HEK293 (cell line): Measurements from ENCODE around the gene CDK5R1.

Experiments used
- CTCF ChIA-PET: fragments of 350-600 bp; formaldehyde crosslinking; extraction: SDS; loops from one replicate; lab custom pipeline; 2021; ENCODE audit warnings: antibody characterized with exemption; lab: Yijun Ruan, JAX
- POLR2A ChIA-PET: fragments of 300-600 bp; formaldehyde crosslinking; extraction: SDS; loops from one replicate; lab custom pipeline; 2020; ENCODE audit warnings: antibody characterized with exemption, inconsistent platforms; lab: Yijun Ruan, JAX
- H3K27ac ChIP-seq: fragments of 200-500 bp; sonication (Bioruptor generic); 2 replicates; pipeline ENCODE4 v1.5.1; 2014; ENCODE audit warnings: low read depth, low read length, control low read depth, inconsistent platforms; ENCODE audit errors: extremely low read depth
- H3K36me3 ChIP-seq, 2 experiments: fragments of 200-500 bp in 1 of 2; sonication (Bioruptor generic) in 1 of 2; 1 replicate in 1 of 2; 2 replicates in 1 of 2; pipeline ENCODE4 v1.5.1; 2014 to 2017; ENCODE audit warnings: inconsistent platforms in 2 of 2, low read length in 2 of 2; ENCODE audit not compliant: control insufficient read depth in 2 of 2, insufficient read depth in 1 of 2
- H3K4me1 ChIP-seq: fragments of 200-500 bp; sonication (Bioruptor generic); 2 replicates; pipeline ENCODE4 v1.5.1; 2014; ENCODE audit warnings: mild to moderate bottlenecking, low read length, inconsistent platforms; ENCODE audit not compliant: control insufficient read depth, insufficient read depth
- H3K4me3 ChIP-seq: 2 replicates; pipeline ENCODE4 v1.5.1; 2011; ENCODE audit warnings: low read depth, mild to moderate bottlenecking, control low read depth, low read length, moderate library complexity
- H3K9me3 ChIP-seq: fragments of 200-500 bp; sonication (Bioruptor generic); 2 replicates; pipeline ENCODE4 v1.5.1; 2014; ENCODE audit warnings: low read depth, low read length, inconsistent platforms; ENCODE audit not compliant: control insufficient read depth, insufficient read depth
- ATF2 ChIP-seq: fragments of 450-650 bp; formaldehyde crosslinking; IDR thresholded peaks from 2 replicates; pipeline ENCODE4 v1.5.1; 2016; ENCODE audit warnings: missing biosample characterization, missing genetic modification characterization, low read depth
- EGR2 ChIP-seq: fragments of 450-650 bp; formaldehyde crosslinking; IDR thresholded peaks from 2 replicates; pipeline ENCODE4 v1.5.1; 2016; ENCODE audit warnings: low read depth, missing biosample characterization, missing genetic modification characterization
- GFI1B ChIP-seq: fragments of 450-650 bp; formaldehyde crosslinking; IDR thresholded peaks from 2 replicates; pipeline ENCODE4 v1.5.1; 2016; ENCODE audit warnings: missing biosample characterization, missing genetic modification characterization
- GLI4 ChIP-seq: fragments of 450-650 bp; formaldehyde crosslinking; IDR thresholded peaks from 2 replicates; pipeline ENCODE4 v1.5.1; 2016; ENCODE audit warnings: missing biosample characterization, missing genetic modification characterization
- GLIS1 ChIP-seq: fragments of 450-650 bp; formaldehyde crosslinking; IDR thresholded peaks from 2 replicates; pipeline ENCODE4 v1.5.1; 2016; ENCODE audit warnings: missing biosample characterization, missing genetic modification characterization
- KLF1 ChIP-seq: fragments of 450-650 bp; formaldehyde crosslinking; IDR thresholded peaks from 2 replicates; pipeline ENCODE4 v1.5.1; 2016; ENCODE audit warnings: missing biosample characterization, missing genetic modification characterization
- KLF9 ChIP-seq: fragments of 450-650 bp; formaldehyde crosslinking; IDR thresholded peaks from 2 replicates; pipeline ENCODE4 v1.5.1; 2016; ENCODE audit warnings: missing biosample characterization, missing genetic modification characterization, low read depth
- SCRT1 ChIP-seq: fragments of 450-650 bp; formaldehyde crosslinking; IDR thresholded peaks from 2 replicates; pipeline ENCODE4 v1.5.1; 2016; ENCODE audit warnings: missing biosample characterization, missing genetic modification characterization, borderline replicate concordance
- ZBTB1 ChIP-seq: fragments of 450-650 bp; formaldehyde crosslinking; IDR thresholded peaks from 2 replicates; pipeline ENCODE4 v1.5.1; 2016; ENCODE audit warnings: missing biosample characterization, missing genetic modification characterization
- ZBTB48 ChIP-seq: fragments of 450-650 bp; formaldehyde crosslinking; IDR thresholded peaks from 2 replicates; pipeline ENCODE4 v1.5.1; 2016; ENCODE audit warnings: missing biosample characterization, missing genetic modification characterization
- ZNF121 ChIP-seq: fragments of 450-650 bp; formaldehyde crosslinking; IDR thresholded peaks from 2 replicates; pipeline ENCODE4 v1.5.1; 2016; ENCODE audit warnings: missing biosample characterization, missing genetic modification characterization
- ZNF133 ChIP-seq: fragments of 450-650 bp; formaldehyde crosslinking; IDR thresholded peaks from 2 replicates; pipeline ENCODE4 v1.5.1; 2016; ENCODE audit warnings: missing biosample characterization, missing genetic modification characterization
- ZNF138 ChIP-seq: fragments of 450-650 bp; formaldehyde crosslinking; IDR thresholded peaks from 2 replicates; pipeline ENCODE4 v1.5.1; 2016; ENCODE audit warnings: missing biosample characterization, missing genetic modification characterization, borderline replicate concordance
- ZNF174 ChIP-seq: fragments of 450-650 bp; formaldehyde crosslinking; IDR thresholded peaks from 2 replicates; pipeline ENCODE4 v1.5.0; 2017; ENCODE audit warnings: missing biosample characterization, mild to moderate bottlenecking, missing genetic modification characterization
- ZNF175 ChIP-seq: fragments of 450-650 bp; formaldehyde crosslinking; IDR thresholded peaks from 2 replicates; pipeline ENCODE4 v1.5.1; 2016; ENCODE audit warnings: missing biosample characterization, missing genetic modification characterization
- ZNF2 ChIP-seq: fragments of 450-650 bp; formaldehyde crosslinking; IDR thresholded peaks from 2 replicates; pipeline ENCODE4 v1.5.1; 2016; ENCODE audit warnings: missing biosample characterization, missing genetic modification characterization
- ZNF211 ChIP-seq: fragments of 450-650 bp; formaldehyde crosslinking; IDR thresholded peaks from 2 replicates; pipeline ENCODE4 v1.5.1; 2016; ENCODE audit warnings: low read depth, missing biosample characterization, missing genetic modification characterization
- ZNF223 ChIP-seq: fragments of 450-650 bp; formaldehyde crosslinking; IDR thresholded peaks from 2 replicates; pipeline ENCODE4 v1.5.1; 2016; ENCODE audit warnings: missing biosample characterization, missing genetic modification characterization
- ZNF23 ChIP-seq: fragments of 450-650 bp; formaldehyde crosslinking; IDR thresholded peaks from 2 replicates; pipeline ENCODE4 v1.5.1; 2016; ENCODE audit warnings: missing biosample characterization, missing genetic modification characterization, borderline replicate concordance
- ZNF248 ChIP-seq: fragments of 450-650 bp; formaldehyde crosslinking; IDR thresholded peaks from 2 replicates; pipeline ENCODE4 v1.5.1; 2017; ENCODE audit warnings: missing biosample characterization, missing genetic modification characterization
- ZNF302 ChIP-seq: fragments of 450-650 bp; formaldehyde crosslinking; IDR thresholded peaks from 2 replicates; pipeline ENCODE4 v1.5.1; 2016; ENCODE audit warnings: missing biosample characterization, missing genetic modification characterization, low read depth
- ZNF555 ChIP-seq: fragments of 450-650 bp; formaldehyde crosslinking; conservative IDR thresholded peaks from 2 replicates; pipeline ENCODE4 v1.5.1; 2017; ENCODE audit warnings: missing biosample characterization, mild to moderate bottlenecking, missing genetic modification characterization, inconsistent platforms
- ZNF561 ChIP-seq: fragments of 450-650 bp; IDR thresholded peaks from 2 replicates; pipeline ENCODE4 v1.5.1; 2018; ENCODE audit warnings: missing biosample characterization, missing genetic modification characterization, borderline replicate concordance
- ZNF624 ChIP-seq: fragments of 450-650 bp; formaldehyde crosslinking; IDR thresholded peaks from 2 replicates; pipeline ENCODE4 v1.5.1; 2017; ENCODE audit warnings: missing biosample characterization, missing genetic modification characterization
- ZNF658 ChIP-seq: fragments of 450-650 bp; formaldehyde crosslinking; IDR thresholded peaks from 2 replicates; pipeline ENCODE4; 2016; ENCODE audit warnings: missing biosample characterization, missing genetic modification characterization
- ZNF785 ChIP-seq: fragments of 450-650 bp; formaldehyde crosslinking; IDR thresholded peaks from 2 replicates; pipeline ENCODE4 v1.5.1; 2016; ENCODE audit warnings: missing biosample characterization, missing genetic modification characterization
- ZNF792 ChIP-seq: fragments of 450-650 bp; formaldehyde crosslinking; IDR thresholded peaks from 2 replicates; pipeline ENCODE4 v1.5.1; 2016; ENCODE audit warnings: missing biosample characterization, missing genetic modification characterization
- TF ChIP-seq, protein P1 (sequence below): fragments of 450-650 bp; formaldehyde crosslinking; IDR thresholded peaks from 2 replicates; pipeline ENCODE4 v1.5.1; 2016; ENCODE audit warnings: missing biosample characterization, missing genetic modification characterization
- TF ChIP-seq, protein P2 (sequence below): fragments of 450-650 bp; formaldehyde crosslinking; IDR thresholded peaks from 2 replicates; pipeline ENCODE4 v1.5.1; 2016; ENCODE audit warnings: missing biosample characterization, missing genetic modification characterization
- TF ChIP-seq, protein P3 (sequence below): fragments of 450-650 bp; IDR thresholded peaks from 2 replicates; pipeline ENCODE4 v1.5.1; 2018; ENCODE audit warnings: missing biosample characterization, missing genetic modification characterization
- TF ChIP-seq, protein P4 (sequence below): fragments of 450-650 bp; formaldehyde crosslinking; IDR thresholded peaks from 2 replicates; pipeline ENCODE4 v1.5.1; 2017; ENCODE audit warnings: missing biosample characterization, missing genetic modification characterization

CDK5R1 gene

GRCh38 chr17:32443827-32444300 lies 42.9 kb upstream of the CDK5R1 start:
- POLR2A ChIA-PET, result interaction anchor here (0.8 to 1.5 kb wide), 13 partner anchors 8 to 191 kb away, joined by 3 to 6 read pairs (median 3); no protein-coding TSS in a partner anchor
- Histone ChIP-seq H3K4me3 (peak overlapping the region; percentile 94), H3K4me1 (peaks cover 9% of the 10 kb centered on the region), H3K36me3 (peaks cover 23 to 28% of the 10 kb centered on the region in 2 experiments), H3K27ac (no peak overlapping the region; the same call in 1 of the 2 replicates), H3K9me3 (no peaks in the 10 kb centered on the region)
- CTCF ChIA-PET, result interaction anchor here (0.6 to 11.4 kb wide), 45 partner anchors 9 to 670 kb away, joined by 3 to 198 read pairs (median 4); partner anchors contain the start of genes CDK5R1 and MYO1D
- no peak for TF ChIP-seq ATF2 (tag by site-specific recombination)
- TF ChIP-seq ZNF624 (tag by site-specific recombination), result no peak
- no peak for TF ChIP-seq SCRT1 (tag by site-specific recombination)
- no peak for TF ChIP-seq ZNF211 (tag by site-specific recombination)
- TF ChIP-seq, protein P1, sequence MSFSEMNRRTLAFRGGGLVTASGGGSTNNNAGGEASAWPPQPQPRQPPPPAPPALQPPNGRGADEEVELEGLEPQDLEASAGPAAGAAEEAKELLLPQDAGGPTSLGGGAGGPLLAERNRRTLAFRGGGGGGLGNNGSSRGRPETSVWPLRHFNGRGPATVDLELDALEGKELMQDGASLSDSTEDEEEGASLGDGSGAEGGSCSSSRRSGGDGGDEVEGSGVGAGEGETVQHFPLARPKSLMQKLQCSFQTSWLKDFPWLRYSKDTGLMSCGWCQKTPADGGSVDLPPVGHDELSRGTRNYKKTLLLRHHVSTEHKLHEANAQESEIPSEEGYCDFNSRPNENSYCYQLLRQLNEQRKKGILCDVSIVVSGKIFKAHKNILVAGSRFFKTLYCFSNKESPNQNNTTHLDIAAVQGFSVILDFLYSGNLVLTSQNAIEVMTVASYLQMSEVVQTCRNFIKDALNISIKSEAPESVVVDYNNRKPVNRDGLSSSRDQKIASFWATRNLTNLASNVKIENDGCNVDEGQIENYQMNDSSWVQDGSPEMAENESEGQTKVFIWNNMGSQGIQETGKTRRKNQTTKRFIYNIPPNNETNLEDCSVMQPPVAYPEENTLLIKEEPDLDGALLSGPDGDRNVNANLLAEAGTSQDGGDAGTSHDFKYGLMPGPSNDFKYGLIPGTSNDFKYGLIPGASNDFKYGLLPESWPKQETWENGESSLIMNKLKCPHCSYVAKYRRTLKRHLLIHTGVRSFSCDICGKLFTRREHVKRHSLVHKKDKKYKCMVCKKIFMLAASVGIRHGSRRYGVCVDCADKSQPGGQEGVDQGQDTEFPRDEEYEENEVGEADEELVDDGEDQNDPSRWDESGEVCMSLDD (tag by site-specific recombination), result peak; percentile 82
- TF ChIP-seq GLIS1 (tag by site-specific recombination), result no peak
- TF ChIP-seq, protein P2, sequence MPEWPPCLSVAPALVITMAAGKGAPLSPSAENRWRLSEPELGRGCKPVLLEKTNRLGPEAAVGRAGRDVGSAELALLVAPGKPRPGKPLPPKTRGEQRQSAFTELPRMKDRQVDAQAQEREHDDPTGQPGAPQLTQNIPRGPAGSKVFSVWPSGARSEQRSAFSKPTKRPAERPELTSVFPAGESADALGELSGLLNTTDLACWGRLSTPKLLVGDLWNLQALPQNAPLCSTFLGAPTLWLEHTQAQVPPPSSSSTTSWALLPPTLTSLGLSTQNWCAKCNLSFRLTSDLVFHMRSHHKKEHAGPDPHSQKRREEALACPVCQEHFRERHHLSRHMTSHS (tag by site-specific recombination), result no peak
- no peak for TF ChIP-seq ZNF302 (tag by site-specific recombination)
- no peak for TF ChIP-seq ZBTB48 (tag by site-specific recombination)
- TF ChIP-seq ZNF23 (tag by site-specific recombination), result no peak
- no peak for TF ChIP-seq GLI4 (tag by site-specific recombination)
- no peak for TF ChIP-seq ZNF175 (tag by site-specific recombination)
- TF ChIP-seq, protein P3, sequence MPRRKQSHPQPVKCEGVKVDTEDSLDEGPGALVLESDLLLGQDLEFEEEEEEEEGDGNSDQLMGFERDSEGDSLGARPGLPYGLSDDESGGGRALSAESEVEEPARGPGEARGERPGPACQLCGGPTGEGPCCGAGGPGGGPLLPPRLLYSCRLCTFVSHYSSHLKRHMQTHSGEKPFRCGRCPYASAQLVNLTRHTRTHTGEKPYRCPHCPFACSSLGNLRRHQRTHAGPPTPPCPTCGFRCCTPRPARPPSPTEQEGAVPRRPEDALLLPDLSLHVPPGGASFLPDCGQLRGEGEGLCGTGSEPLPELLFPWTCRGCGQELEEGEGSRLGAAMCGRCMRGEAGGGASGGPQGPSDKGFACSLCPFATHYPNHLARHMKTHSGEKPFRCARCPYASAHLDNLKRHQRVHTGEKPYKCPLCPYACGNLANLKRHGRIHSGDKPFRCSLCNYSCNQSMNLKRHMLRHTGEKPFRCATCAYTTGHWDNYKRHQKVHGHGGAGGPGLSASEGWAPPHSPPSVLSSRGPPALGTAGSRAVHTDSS (tag by site-specific recombination), result no peak
- TF ChIP-seq ZNF223 (tag by site-specific recombination), result no peak
- TF ChIP-seq KLF1 (tag by site-specific recombination), result no peak
- TF ChIP-seq ZNF174 (tag by site-specific recombination), result no peak
- TF ChIP-seq ZNF121 (tag by site-specific recombination), result peak; percentile 44; the same call in 1 of the 2 replicates
- TF ChIP-seq KLF9 (tag by site-specific recombination), result peak; percentile 98; the same call in 1 of the 2 replicates
- no peak for TF ChIP-seq ZNF561 (tag by site-specific recombination)
- TF ChIP-seq ZNF133 (tag by site-specific recombination), result no peak
- no peak for TF ChIP-seq ZNF2
- TF ChIP-seq ZNF792 (tag by site-specific recombination), result no peak
- no peak for TF ChIP-seq ZNF658 (tag by site-specific recombination)
- TF ChIP-seq, protein P4, sequence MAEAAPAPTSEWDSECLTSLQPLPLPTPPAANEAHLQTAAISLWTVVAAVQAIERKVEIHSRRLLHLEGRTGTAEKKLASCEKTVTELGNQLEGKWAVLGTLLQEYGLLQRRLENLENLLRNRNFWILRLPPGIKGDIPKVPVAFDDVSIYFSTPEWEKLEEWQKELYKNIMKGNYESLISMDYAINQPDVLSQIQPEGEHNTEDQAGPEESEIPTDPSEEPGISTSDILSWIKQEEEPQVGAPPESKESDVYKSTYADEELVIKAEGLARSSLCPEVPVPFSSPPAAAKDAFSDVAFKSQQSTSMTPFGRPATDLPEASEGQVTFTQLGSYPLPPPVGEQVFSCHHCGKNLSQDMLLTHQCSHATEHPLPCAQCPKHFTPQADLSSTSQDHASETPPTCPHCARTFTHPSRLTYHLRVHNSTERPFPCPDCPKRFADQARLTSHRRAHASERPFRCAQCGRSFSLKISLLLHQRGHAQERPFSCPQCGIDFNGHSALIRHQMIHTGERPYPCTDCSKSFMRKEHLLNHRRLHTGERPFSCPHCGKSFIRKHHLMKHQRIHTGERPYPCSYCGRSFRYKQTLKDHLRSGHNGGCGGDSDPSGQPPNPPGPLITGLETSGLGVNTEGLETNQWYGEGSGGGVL (tag by site-specific recombination), result peak; percentile 66
- TF ChIP-seq GFI1B (tag by site-specific recombination), result no peak
- TF ChIP-seq ZNF785, result 0 out of 2 replicates have a peak, but pooled peaks have one; percentile 31
- TF ChIP-seq ZNF138 (tag by site-specific recombination), result no peak
- TF ChIP-seq EGR2, result no peak; the same call in 1 of the 2 replicates
- TF ChIP-seq ZNF555, result no peak
- no peak for TF ChIP-seq ZNF248 (tag by site-specific recombination)
- TF ChIP-seq ZBTB1 (tag by site-specific recombination), result no peak
